Kidney (tissue), 14 donors: ENCODE results near the gene ZNF106. TPM values are rescaled to one million over a fixed set of nuclear protein-coding genes. Genes with fewer than 3 reads are reported as not detected.

ENCODE experiments used
- DNase-seq, 5 donors: peaks; one replicate each; pipeline ENCODE4 v3.0.0-alpha.2; 2013 to 2020
- FAIRE-seq: peaks from 2 replicates; lab custom pipeline; 2012; peaks lifted over from hg19 to GRCh38; lab: Jason Lieb, UNC
- H3K27ac ChIP-seq, 2 donors: one replicate each; pipeline ENCODE4 v1.7.0; 2013; ENCODE audit warnings: low read depth in 2 of 2, low read length in 2 of 2, inconsistent platforms in 1 of 2
- H3K27me3 ChIP-seq: one replicate; pipeline ENCODE4 v1.7.1; 2013; ENCODE audit warnings: low read length, inconsistent platforms; ENCODE audit not compliant: control insufficient read depth, insufficient read depth
- H3K36me3 ChIP-seq, 3 donors: one replicate each; pipeline versions ENCODE4 v1.7.0 to v1.7.1; 2013; ENCODE audit warnings: low read length in 3 of 3, control low read depth in 1 of 3, inconsistent platforms in 1 of 3; ENCODE audit not compliant: insufficient read depth in 3 of 3, control insufficient read depth in 2 of 3
- H3K4me1 ChIP-seq, 3 donors: one replicate each; pipeline versions ENCODE4 v1.7.0 to v1.7.1; 2013; ENCODE audit warnings: low read length in 3 of 3, inconsistent platforms in 1 of 3, low read depth in 1 of 3; ENCODE audit not compliant: control insufficient read depth in 2 of 3, insufficient read depth in 2 of 3
- H3K4me3 ChIP-seq, 3 donors: one replicate each; pipeline versions ENCODE4 v1.7.0 to v1.8.1; 2013; ENCODE audit warnings: low read length in 3 of 3, control low read depth in 1 of 3, inconsistent platforms in 1 of 3
- H3K9ac ChIP-seq, 3 donors: one replicate each; pipeline versions ENCODE4 v1.7.0 to v1.7.1; 2013; ENCODE audit warnings: low read length in 3 of 3, control low read depth in 1 of 3, inconsistent platforms in 1 of 3
- H3K9me3 ChIP-seq, 3 donors: one replicate each; pipeline versions ENCODE4 v1.7.0 to v1.7.1; 2013; ENCODE audit warnings: low read length in 3 of 3, control low read depth in 1 of 3, inconsistent platforms in 1 of 3; ENCODE audit not compliant: control insufficient read depth in 2 of 3, insufficient read depth in 1 of 3
- intact Hi-C: fragments of 100-400 bp; cut with DNase I; formaldehyde crosslinking; loops from one replicate; pipeline ENCODE4 v1.11.1; 2022
- polyA plus RNA-seq: library from polyadenylated mRNA; stranded (reverse); fragments of 350-450 nt; fragmentation: Illumina TruSeq; extraction: RNeasy Lipid Tissue Mini Kit (QIAGEN cat#74804); gene quantifications from one replicate; pipeline ENCODE4 v1.2.3, GENCODE V29; 2014; ENCODE audit warnings: low read depth, low replicate concordance; ENCODE audit not compliant: insufficient read depth
- total RNA-seq: library from RNA; stranded (reverse); fragmentation: NEBNext Ultra II Directional; extraction: Animal tissue kit (Norgen Biotek cat#: 25700); gene quantifications from one replicate; pipeline ENCODE4 v1.2.1, GENCODE V29; 2021
- TF ChIP-seq, protein P1 (sequence below): IDR thresholded peaks from 3 replicates; pipeline ENCODE4 v1.5.1; 2012; ENCODE audit warnings: mild to moderate bottlenecking, moderate library complexity, borderline replicate concordance; ENCODE audit not compliant: insufficient read depth; ENCODE audit errors: extremely low read depth
- donor health status: control.
- donor health status: control.
- donor health status: control.
- donor health status: control.
- donor health status: control.
- donor health status: DM: yes; HTN: yes; CAD: no.
- donor health status: Normal renal cell carcinoma (clear cell type).

Gene ZNF106
- total and polyA plus RNA-seq, 2 donors from 2014 or later, result 7.2 to 52.0 TPM

DNA sequence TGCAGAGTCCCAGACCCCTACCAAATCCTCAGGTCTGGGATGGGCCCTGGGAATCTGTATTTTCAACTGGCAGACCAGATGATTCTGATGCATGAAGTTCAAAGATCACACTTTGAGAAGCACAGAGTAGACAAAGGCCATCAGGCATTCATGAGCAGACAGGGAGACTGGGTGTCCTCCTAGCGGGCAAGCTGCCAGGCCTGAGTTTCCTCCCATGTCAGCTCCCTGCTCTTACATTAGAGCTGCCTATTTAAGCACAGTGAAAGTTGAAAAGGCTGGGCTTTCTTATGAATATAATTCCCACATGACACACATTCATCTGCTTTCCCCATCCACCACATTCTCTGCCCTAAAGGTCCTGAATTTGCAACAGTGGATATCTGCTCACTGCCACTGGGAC lies 117.7 kb downstream of the ZNF106 start:
- DNase-seq (no peak), FAIRE-seq (no peak)
- intact Hi-C loops, result no loop called here
- no peaks in the 10 kb centered on the region for H3K27me3 ChIP-seq
- TF ChIP-seq, protein P1, sequence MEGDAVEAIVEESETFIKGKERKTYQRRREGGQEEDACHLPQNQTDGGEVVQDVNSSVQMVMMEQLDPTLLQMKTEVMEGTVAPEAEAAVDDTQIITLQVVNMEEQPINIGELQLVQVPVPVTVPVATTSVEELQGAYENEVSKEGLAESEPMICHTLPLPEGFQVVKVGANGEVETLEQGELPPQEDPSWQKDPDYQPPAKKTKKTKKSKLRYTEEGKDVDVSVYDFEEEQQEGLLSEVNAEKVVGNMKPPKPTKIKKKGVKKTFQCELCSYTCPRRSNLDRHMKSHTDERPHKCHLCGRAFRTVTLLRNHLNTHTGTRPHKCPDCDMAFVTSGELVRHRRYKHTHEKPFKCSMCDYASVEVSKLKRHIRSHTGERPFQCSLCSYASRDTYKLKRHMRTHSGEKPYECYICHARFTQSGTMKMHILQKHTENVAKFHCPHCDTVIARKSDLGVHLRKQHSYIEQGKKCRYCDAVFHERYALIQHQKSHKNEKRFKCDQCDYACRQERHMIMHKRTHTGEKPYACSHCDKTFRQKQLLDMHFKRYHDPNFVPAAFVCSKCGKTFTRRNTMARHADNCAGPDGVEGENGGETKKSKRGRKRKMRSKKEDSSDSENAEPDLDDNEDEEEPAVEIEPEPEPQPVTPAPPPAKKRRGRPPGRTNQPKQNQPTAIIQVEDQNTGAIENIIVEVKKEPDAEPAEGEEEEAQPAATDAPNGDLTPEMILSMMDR, result no peak
- H3K9me3 ChIP-seq, result peaks cover 0 to 7% (median 0%) of the 10 kb centered on the region in 3 donors
- no peak overlapping the region for H3K9ac ChIP-seq
- H3K36me3 ChIP-seq, result peaks cover 0 to 3% (median 0%) of the 10 kb centered on the region in 3 donors
- no peaks in the 10 kb centered on the region for H3K4me1 ChIP-seq
- H3K27ac ChIP-seq, result no peak overlapping the region
- no peak overlapping the region for H3K4me3 ChIP-seq

DNA sequence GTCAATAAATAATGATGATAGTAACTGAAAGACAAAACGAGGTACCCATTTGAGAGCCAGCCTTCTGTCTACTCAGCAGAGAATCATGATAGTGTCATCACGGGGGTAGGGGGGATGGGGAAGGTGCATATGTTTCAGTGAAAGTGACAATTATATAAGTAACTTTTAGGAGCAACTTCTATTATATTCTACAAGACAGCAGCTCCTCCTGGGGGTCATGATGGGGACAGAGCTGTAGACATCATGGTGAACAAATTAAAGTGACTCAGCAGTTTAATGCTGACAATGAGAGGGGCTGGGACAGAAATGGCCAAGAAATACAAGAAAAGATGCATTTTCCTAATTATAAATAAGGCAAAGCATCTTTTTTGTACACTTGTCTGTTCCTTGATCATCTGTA lies 119.8 kb downstream of the ZNF106 start:
- Histone ChIP-seq H3K27ac (no peak overlapping the region), H3K9ac (no peak overlapping the region), H3K9me3 (no peaks in the 10 kb centered on the region), H3K27me3 (no peaks in the 10 kb centered on the region), H3K4me3 (no peak overlapping the region), H3K36me3 (no peaks in the 10 kb centered on the region), H3K4me1 (no peaks in the 10 kb centered on the region)
- TF ChIP-seq, protein P1, result no peak
- DNase-seq, result no peak
- FAIRE-seq, result no peak
- intact Hi-C loops, result no loop called here

DNA sequence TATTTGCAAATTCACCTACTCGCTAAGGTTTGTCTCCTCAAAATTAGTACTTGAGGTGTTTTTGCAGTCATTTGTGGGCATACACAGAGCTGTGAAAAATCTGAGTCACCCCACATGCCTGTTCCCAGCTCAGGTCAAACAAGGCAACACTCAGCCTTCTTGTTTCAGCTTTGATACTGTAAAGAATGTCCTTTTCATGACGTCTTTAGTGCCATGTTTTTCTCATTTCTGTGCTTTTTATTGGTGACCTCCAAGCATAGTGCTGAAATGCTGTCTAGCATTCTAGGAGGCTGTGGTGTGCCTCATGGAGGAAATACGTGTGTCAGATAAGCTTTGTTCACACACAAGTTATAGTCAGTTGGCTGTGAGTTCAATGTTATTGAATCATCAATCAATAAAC lies 122.8 kb downstream of the ZNF106 start:
- no peak for FAIRE-seq
- Histone ChIP-seq H3K4me3 (no peak overlapping the region), H3K9me3 (no peaks in the 10 kb centered on the region), H3K36me3 (no peaks in the 10 kb centered on the region), H3K27ac (no peak overlapping the region), H3K9ac (no peak overlapping the region), H3K27me3 (no peaks in the 10 kb centered on the region), H3K4me1 (no peaks in the 10 kb centered on the region)
- TF ChIP-seq, protein P1, result no peak
- no peak for DNase-seq
- intact Hi-C loops, result no loop called here

DNA sequence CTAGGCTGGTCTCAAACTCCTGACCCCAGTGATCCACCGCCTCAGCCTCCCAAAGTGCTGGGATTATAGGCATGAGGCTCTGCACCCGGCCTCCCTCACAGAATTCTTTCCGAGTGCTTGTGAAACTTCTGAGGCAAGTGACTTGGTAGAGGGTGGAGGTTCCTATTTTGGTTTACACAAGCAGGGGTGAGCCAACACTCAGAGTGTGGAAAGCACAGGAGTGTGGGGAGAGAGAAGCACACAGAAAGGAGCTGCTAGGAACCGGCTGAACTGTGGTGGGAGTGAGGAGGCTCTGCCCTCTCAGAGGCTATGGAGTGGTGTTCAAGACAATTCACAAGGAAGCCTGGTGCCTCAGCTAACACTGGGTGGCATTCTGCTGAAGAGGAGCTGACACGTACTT lies 123.9 kb downstream of the ZNF106 start:
- no peaks in the 10 kb centered on the region for H3K27me3 ChIP-seq
- no peak overlapping the region for H3K4me3 ChIP-seq
- FAIRE-seq (no peak), DNase-seq (no peak)
- no peaks in the 10 kb centered on the region for H3K9me3 ChIP-seq
- H3K9ac ChIP-seq, result no peak overlapping the region
- TF ChIP-seq, protein P1, result no peak
- H3K4me1 ChIP-seq, result no peaks in the 10 kb centered on the region
- intact Hi-C loops, result no loop called here
- no peaks in the 10 kb centered on the region for H3K36me3 ChIP-seq
- H3K27ac ChIP-seq, result no peak overlapping the region
